ENCODE measurements around the gene NTRK2. TPM values are rescaled to one million over a fixed set of nuclear protein-coding genes. Genes with fewer than 3 reads are reported as not detected.

The NTRK2 gene
- total and polyA plus RNA-seq, 2 experiments from 2014 or later, result 0.03 TPM; not detected in 1

DNA sequence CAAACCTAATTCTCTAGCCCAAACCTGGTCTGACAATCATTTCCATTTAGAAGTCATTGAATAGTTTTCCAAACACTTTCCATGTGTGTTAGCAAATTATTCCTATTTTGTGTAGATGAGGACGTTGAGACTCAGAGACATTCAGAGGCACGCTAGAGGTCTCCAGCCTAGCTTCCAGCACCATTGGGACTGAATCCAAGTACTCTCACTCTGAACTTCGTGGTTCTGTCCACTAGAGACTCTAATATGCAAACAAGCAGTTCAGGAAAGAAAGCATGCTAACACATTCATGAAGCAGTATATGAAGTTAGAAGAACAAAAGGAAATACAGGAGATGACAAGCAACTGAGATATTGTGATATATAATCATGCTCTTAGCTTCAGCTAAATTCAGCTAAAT is 354.8 kb downstream of the NTRK2 start (continued):
- TF ChIP-seq, protein P1, sequence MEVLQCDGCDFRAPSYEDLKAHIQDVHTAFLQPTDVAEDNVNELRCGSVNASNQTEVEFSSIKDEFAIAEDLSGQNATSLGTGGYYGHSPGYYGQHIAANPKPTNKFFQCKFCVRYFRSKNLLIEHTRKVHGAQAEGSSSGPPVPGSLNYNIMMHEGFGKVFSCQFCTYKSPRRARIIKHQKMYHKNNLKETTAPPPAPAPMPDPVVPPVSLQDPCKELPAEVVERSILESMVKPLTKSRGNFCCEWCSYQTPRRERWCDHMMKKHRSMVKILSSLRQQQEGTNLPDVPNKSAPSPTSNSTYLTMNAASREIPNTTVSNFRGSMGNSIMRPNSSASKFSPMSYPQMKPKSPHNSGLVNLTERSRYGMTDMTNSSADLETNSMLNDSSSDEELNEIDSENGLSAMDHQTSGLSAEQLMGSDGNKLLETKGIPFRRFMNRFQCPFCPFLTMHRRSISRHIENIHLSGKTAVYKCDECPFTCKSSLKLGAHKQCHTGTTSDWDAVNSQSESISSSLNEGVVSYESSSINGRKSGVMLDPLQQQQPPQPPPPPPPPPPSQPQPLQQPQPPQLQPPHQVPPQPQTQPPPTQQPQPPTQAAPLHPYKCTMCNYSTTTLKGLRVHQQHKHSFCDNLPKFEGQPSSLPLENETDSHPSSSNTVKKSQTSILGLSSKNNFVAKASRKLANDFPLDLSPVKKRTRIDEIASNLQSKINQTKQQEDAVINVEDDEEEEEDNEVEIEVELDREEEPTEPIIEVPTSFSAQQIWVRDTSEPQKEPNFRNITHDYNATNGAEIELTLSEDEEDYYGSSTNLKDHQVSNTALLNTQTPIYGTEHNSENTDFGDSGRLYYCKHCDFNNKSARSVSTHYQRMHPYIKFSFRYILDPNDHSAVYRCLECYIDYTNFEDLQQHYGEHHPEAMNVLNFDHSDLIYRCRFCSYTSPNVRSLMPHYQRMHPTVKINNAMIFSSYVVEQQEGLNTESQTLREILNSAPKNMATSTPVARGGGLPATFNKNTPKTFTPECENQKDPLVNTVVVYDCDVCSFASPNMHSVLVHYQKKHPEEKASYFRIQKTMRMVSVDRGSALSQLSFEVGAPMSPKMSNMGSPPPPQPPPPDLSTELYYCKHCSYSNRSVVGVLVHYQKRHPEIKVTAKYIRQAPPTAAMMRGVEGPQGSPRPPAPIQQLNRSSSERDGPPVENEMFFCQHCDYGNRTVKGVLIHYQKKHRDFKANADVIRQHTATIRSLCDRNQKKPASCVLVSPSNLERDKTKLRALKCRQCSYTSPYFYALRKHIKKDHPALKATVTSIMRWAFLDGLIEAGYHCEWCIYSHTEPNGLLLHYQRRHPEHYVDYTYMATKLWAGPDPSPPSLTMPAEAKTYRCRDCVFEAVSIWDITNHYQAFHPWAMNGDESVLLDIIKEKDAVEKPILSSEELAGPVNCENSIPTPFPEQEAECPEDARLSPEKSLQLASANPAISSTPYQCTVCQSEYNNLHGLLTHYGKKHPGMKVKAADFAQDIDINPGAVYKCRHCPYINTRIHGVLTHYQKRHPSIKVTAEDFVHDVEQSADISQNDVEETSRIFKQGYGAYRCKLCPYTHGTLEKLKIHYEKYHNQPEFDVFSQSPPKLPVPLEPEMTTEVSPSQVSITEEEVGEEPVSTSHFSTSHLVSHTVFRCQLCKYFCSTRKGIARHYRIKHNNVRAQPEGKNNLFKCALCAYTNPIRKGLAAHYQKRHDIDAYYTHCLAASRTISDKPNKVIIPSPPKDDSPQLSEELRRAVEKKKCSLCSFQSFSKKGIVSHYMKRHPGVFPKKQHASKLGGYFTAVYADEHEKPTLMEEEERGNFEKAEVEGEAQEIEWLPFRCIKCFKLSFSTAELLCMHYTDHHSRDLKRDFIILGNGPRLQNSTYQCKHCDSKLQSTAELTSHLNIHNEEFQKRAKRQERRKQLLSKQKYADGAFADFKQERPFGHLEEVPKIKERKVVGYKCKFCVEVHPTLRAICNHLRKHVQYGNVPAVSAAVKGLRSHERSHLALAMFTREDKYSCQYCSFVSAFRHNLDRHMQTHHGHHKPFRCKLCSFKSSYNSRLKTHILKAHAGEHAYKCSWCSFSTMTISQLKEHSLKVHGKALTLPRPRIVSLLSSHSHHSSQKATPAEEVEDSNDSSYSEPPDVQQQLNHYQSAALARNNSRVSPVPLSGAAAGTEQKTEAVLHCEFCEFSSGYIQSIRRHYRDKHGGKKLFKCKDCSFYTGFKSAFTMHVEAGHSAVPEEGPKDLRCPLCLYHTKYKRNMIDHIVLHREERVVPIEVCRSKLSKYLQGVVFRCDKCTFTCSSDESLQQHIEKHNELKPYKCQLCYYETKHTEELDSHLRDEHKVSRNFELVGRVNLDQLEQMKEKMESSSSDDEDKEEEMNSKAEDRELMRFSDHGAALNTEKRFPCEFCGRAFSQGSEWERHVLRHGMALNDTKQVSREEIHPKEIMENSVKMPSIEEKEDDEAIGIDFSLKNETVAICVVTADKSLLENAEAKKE (CRISPR knock-in tag; IDR thresholded peaks at IDR 0.05), result no peak
- TF ChIP-seq STAT1 (IDR thresholded peaks at IDR 0.05; ENCODE audit: unreplicated experiment), result no peak
- TF ChIP-seq CREB1 (CRISPR knock-in tag; IDR thresholded peaks at IDR 0.05; ENCODE audit: low read depth), result no peak
- TF ChIP-seq ZNF331 (CRISPR knock-in tag; IDR thresholded peaks at IDR 0.05; ENCODE audit: low read depth), result no peak
- TF ChIP-seq NANOG (IDR thresholded peaks at IDR 0.05; ENCODE audit: borderline replicate concordance), result no peak

DNA sequence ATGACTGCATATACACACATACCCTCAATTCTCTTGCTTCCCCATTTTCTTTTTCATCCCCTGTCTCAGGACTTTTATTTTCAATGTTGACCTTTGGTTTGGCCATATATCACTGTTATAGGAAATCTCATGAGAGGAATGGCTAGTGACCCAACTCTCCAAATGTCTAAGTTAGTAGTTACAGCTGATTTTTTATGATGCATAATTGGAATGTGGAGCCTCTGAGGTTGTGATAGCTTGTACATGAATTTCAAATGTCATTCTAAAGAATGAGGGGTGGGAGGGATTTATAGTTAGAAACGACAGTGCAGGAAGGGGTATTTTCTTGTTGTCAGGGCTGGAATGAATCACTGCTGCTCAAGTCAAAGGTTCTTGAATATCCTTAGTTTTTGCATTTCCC is 356.1 kb downstream of the NTRK2 start:
- ATAC-seq, result no peak
- H3K4me2 ChIP-seq, result no peak overlapping the region
- TF ChIP-seq EZH2phosphoT487 (IDR thresholded peaks at IDR 0.05; ENCODE audit: unreplicated experiment) (no peak), ZNF331 (CRISPR knock-in tag; IDR thresholded peaks at IDR 0.05; ENCODE audit: low read depth) (no peak), ZNF114 (CRISPR knock-in tag; IDR thresholded peaks at IDR 0.05) (no peak), EZH2 (IDR thresholded peaks at IDR 0.05; ENCODE audit: low read depth, unreplicated experiment) (no peak), STAT1 (IDR thresholded peaks at IDR 0.05; ENCODE audit: unreplicated experiment) (no peak), CREB1 (CRISPR knock-in tag; IDR thresholded peaks at IDR 0.05; ENCODE audit: low read depth) (no peak), JUNB (IDR thresholded peaks at IDR 0.05; ENCODE audit: unreplicated experiment) (no peak), POLR2AphosphoS5 (IDR thresholded peaks at IDR 0.05; ENCODE audit: low read depth) (no peak)
- TF ChIP-seq, protein P2, sequence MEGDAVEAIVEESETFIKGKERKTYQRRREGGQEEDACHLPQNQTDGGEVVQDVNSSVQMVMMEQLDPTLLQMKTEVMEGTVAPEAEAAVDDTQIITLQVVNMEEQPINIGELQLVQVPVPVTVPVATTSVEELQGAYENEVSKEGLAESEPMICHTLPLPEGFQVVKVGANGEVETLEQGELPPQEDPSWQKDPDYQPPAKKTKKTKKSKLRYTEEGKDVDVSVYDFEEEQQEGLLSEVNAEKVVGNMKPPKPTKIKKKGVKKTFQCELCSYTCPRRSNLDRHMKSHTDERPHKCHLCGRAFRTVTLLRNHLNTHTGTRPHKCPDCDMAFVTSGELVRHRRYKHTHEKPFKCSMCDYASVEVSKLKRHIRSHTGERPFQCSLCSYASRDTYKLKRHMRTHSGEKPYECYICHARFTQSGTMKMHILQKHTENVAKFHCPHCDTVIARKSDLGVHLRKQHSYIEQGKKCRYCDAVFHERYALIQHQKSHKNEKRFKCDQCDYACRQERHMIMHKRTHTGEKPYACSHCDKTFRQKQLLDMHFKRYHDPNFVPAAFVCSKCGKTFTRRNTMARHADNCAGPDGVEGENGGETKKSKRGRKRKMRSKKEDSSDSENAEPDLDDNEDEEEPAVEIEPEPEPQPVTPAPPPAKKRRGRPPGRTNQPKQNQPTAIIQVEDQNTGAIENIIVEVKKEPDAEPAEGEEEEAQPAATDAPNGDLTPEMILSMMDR (conservative IDR thresholded peaks at IDR 0.05; ENCODE audit: low read depth in 2 of 2), result no peak
- TF ChIP-seq, protein P3, sequence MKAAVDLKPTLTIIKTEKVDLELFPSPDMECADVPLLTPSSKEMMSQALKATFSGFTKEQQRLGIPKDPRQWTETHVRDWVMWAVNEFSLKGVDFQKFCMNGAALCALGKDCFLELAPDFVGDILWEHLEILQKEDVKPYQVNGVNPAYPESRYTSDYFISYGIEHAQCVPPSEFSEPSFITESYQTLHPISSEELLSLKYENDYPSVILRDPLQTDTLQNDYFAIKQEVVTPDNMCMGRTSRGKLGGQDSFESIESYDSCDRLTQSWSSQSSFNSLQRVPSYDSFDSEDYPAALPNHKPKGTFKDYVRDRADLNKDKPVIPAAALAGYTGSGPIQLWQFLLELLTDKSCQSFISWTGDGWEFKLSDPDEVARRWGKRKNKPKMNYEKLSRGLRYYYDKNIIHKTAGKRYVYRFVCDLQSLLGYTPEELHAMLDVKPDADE (IDR thresholded peaks at IDR 0.05), result no peak

More for the DNA sequence above, 356.1 kb downstream of the NTRK2 start:
- no peaks in the 10 kb centered on the region for H3K4me1 ChIP-seq (ENCODE audit: insufficient read depth)
- Mint-ChIP-seq H3K27me3 (ENCODE audit: insufficient read depth, low read depth, poor library complexity) (no peaks in the 10 kb centered on the region), H3K4me1 (no peaks in the 10 kb centered on the region), H3K4me3 (no peak overlapping the region), H3K27ac (no peak overlapping the region), H3K9me3 (no peaks in the 10 kb centered on the region), H3K36me3 (ENCODE audit: low read depth) (no peaks in the 10 kb centered on the region)
- no peak for DNase-seq (ENCODE audit: low spot score)
- no peak overlapping the region for H2AFZ ChIP-seq
- H3K36me3 ChIP-seq (ENCODE audit: insufficient read depth), result no peaks in the 10 kb centered on the region
- no peaks in the 10 kb centered on the region for H3K79me2 ChIP-seq (replicated peaks; ENCODE audit: insufficient read depth)
- peaks cover 6% of the 10 kb centered on the region for H3K9me2 ChIP-seq (ENCODE audit: insufficient read depth)
- no peak overlapping the region for H3K27ac ChIP-seq (ENCODE audit: low read depth)
- H4K20me1 ChIP-seq (replicated peaks; ENCODE audit: insufficient read depth), result no peaks in the 10 kb centered on the region
- no peaks in the 10 kb centered on the region for H3F3A ChIP-seq (replicated peaks; ENCODE audit: low read depth)
- no peaks in the 10 kb centered on the region for H3K27me3 ChIP-seq (ENCODE audit: insufficient read depth)
- no peak overlapping the region for H3K4me3 ChIP-seq

All from GM23338 (cell line).